Activated CD4-positive, alpha-beta T cell treated with anti-CD3 and anti-CD28 coated beads for 4 hours (primary cell): ENCODE data around the gene FTO.
"Not testable (repeated sequence)": the region's sequence is repeated elsewhere in the genome, so short reads cannot be mapped to it uniquely, and the experiment has no call there.

ENCODE experiments used
- DNase-seq, 2 donors: peaks; one replicate each; pipeline ENCODE4 v3.0.0-alpha.2; 2020

FTO gene

GRCh38 chr16:53872248-53873221 lies 168.6 kb downstream of the FTO start:
- DNase-seq: no peak

GRCh38 chr16:53876811-53877210 lies 172.9 kb downstream of the FTO start:
- DNase-seq: no peak

DNA sequence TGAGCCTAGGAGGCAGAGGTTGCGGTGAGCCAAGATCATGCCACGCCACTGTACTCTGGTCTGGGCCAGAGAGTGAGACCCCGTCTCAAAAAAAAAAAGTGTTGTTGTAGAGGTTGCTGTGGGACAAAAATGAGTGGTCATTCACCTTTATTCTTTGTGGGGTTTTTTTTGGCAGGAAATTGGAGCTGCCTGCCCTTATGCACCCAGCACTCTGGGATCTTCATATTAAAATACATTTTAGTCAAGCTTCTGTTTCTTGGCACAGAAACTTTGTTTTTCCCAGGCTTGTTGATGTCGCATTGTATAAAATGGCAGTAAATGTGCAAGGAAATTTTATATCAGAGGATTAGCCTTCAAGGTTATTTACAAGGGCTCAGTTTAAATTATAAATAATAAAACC lies 174.3 kb downstream of the FTO start:
- DNase-seq: no peak

- no peak for DNase-seq
Measured at GRCh38 chr16:53881371-53881770, 177.4 kb downstream of the FTO start.

- DNase-seq: no peak
Measured at GRCh38 chr16:53882310-53882709, 178.4 kb downstream of the FTO start.

GRCh38 chr16:53884748-53885147 lies 180.8 kb downstream of the FTO start:
- DNase-seq: no peak

- DNase-seq: no peak
Measured at GRCh38 chr16:53886482-53887378, 182.8 kb downstream of the FTO start.

DNA sequence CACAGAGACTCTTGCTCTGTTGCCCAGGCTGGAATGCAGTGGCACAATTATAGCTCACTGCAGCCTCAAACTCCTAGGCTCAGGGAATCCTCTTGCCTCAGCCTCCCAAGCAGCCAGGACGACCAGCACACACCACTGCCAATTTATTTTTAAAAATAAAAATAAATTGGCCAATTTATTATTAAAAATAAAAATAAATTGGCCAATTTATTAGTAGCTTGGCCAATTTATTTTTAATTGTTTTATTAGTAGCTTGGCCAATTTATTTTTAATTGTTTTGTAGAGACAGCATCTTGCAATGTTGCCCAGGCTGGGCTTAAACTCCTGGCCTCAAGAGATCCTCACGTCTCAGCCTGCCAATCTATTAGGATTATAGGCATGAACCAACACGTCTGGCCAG lies 184.3 kb downstream of the FTO start:
- DNase-seq: no peak

GRCh38 chr16:53890877-53891276 lies 186.9 kb downstream of the FTO start:
- not testable (repeated sequence) for DNase-seq

DNA sequence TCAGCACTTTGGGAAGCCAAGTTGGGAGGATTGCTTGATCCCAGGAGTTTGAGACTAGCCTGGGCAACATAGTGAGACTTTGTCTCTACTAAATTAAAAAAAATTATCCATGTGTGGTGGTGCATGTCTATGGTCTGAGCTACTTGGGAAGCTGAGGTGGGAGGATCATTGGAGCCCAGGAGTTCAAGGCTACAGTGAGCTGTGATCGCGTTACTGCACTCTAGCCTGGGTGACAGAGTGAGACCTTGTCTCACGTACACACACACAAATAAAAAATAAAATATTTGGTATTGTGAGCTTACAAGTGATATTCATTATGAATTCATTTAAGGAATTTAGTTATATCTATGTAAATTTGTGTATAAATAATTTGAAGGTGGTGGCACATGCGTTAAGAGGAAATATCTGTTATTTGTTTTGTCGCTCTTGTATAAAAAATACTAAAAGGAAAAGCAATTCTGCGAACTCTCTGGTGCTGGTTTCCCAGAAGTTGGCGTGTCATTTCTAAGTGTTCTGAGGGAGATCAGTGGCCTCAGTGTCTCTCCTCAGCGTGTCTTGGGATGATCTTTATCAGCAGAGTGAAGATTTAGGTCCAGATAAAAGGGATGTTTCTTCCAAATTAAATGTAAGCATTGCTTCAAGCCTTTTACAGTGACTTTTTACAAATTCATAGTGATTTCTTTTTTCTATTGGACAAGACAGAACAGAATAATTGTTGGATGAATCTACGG lies 187.6 kb downstream of the FTO start:
- DNase-seq: no peak

DNA sequence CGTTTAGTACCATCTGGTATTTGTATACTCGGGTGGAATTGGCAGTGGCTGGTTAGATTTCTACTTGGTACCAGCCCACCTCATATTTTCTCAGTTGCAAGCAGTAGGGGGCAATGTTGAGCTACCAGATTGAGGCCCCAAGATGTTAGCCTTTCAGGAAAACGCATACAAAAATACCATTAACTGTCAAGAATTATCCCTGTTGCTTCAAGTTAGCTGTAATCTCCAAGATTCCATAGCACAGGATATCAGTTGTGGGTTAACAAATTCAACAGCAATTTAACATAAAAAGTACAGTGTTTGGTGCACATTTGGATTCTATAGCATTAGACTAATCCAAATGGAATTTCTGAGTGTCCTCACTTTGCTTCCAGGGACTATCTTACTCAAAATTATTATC lies 188.2 kb downstream of the FTO start:
- peak; percentile 12 to 37 for DNase-seq

- DNase-seq: no peak
Measured at GRCh38 chr16:53893731-53894435, 189.9 kb downstream of the FTO start.

- no peak for DNase-seq
Measured at GRCh38 chr16:53894686-53895085, 190.7 kb downstream of the FTO start.

DNA sequence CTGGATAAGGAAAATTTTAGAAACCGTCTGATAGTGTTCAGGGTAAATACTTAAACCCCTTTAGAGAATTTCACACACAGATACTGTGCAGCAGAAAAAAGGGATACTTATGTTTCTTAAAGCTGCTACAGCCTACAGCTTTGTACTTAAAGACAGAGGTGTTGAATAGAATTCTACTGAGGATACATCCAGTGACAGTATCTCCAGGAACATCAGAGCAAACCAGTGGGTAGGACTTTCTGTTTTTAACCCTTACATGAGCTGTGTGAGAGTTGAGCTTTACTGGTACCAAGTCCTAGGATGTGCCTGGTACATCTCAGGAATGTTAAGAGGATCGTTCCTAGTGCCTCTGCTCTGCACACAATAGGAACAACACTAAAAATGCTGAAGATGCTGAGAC lies 191.5 kb downstream of the FTO start:
- no peak for DNase-seq

GRCh38 chr16:53895851-53896250 lies 191.9 kb downstream of the FTO start:
- DNase-seq: no peak

DNA sequence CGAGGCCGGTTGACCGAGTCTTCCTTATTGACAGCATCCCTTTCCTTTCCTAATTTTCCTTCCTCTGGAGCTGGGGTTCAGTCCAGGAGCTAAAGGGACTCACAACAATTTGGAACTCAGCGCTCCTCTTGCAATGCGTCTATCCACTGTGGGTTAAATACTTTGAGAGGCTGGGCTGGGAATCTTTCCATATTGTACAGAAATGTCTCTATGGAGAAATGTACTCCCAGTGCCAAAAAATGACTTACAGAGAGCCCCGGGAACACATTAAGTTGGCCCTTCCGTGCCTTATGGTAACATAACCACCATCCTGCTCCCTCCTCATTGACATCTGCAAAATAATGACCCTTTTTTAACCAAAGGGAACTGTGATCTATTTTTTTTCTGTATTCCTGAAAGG lies 192.8 kb downstream of the FTO start:
- DNase-seq: no peak

GRCh38 chr16:53898993-53899392 lies 195.0 kb downstream of the FTO start:
- no peak for DNase-seq

GRCh38 chr16:53899431-53899830 lies 195.5 kb downstream of the FTO start:
- no peak for DNase-seq

- DNase-seq: no peak
Measured at GRCh38 chr16:53900667-53901066, 196.7 kb downstream of the FTO start.

DNA sequence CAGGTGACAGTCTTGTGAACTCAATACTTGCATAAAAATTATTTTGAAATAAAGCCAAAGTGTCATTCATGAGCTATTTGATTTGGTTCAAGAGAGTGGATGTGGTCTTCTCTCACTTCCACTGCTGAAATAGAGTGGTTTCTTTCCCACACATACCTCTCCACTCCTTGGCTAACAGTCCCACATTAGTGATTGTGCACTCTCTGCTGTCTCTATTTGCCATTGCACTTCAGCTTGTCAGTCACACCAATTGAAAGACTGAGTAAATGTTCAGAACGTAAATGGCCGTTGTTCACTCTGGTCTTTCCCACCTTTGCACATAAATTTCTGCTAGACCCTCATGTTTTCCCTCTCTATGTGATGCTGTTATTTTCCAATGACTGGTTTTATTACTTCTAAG lies 197.5 kb downstream of the FTO start:
- DNase-seq: no peak

DNA sequence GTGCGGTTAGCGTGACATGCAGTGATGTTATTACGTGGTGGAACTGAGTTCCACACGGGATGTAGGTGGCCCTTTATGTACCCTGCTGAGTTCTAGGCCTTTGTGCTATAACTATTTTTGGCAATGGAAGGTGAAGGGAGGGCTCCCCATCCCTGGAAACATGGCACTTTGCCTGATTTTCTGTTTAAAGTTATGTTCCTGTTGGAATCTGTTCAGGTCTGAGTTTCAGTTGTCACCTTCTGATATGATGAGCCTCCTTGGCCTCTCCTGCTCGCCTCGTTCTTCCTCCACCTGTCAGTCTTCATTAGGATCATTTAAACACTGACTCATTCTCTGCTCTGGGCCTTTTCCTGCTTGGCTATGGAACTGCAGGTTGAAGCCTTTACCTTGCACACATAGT lies 200.6 kb downstream of the FTO start:
- no peak for DNase-seq

- no peak for DNase-seq
Measured at GRCh38 chr16:53905028-53905427, 201.1 kb downstream of the FTO start.
